Measurements from ENCODE around the gene IL1RAPL2.

GRCh38 chrX:105533951-105534350 is 968.0 kb downstream of the IL1RAPL2 start:
- no peak for TF ChIP-seq CTCF (IDR thresholded peaks at IDR 0.05; ENCODE audit: low read depth, low read length, poor library complexity, severe bottlenecking)
- TF ChIP-seq EZH2phosphoT487 (IDR thresholded peaks at IDR 0.05; ENCODE audit: borderline replicate concordance, low read length) = no peak

All from DOHH2 (cell line).